ENCODE measurements around the gene ALCAM.

DNA sequence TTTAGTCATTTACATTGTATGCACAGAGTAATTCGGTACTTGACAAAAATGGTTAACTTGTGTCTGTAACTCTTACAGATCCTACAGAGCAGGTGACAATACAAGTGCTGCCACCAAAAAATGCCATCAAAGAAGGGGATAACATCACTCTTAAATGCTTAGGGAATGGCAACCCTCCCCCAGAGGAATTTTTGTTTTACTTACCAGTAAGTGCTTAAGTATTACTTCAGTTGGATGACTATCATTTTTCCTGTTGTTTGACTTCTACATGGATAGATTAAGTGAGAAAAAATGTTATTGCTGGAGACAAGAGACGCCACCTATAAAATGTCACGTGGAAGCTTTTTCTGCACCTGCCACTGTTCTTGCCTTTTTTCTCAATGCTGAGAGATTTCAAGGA is 173.2 kb downstream of the ALCAM start:
- TF ChIP-seq, protein P1, sequence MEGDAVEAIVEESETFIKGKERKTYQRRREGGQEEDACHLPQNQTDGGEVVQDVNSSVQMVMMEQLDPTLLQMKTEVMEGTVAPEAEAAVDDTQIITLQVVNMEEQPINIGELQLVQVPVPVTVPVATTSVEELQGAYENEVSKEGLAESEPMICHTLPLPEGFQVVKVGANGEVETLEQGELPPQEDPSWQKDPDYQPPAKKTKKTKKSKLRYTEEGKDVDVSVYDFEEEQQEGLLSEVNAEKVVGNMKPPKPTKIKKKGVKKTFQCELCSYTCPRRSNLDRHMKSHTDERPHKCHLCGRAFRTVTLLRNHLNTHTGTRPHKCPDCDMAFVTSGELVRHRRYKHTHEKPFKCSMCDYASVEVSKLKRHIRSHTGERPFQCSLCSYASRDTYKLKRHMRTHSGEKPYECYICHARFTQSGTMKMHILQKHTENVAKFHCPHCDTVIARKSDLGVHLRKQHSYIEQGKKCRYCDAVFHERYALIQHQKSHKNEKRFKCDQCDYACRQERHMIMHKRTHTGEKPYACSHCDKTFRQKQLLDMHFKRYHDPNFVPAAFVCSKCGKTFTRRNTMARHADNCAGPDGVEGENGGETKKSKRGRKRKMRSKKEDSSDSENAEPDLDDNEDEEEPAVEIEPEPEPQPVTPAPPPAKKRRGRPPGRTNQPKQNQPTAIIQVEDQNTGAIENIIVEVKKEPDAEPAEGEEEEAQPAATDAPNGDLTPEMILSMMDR (IDR thresholded peaks at IDR 0.05): no peak
- TF ChIP-seq POLR2A (IDR thresholded peaks at IDR 0.05) (no peak), POLR2AphosphoS5 (IDR thresholded peaks at IDR 0.05) (no peak)
